DND-41 (cell line): ENCODE data around the gene FAM43A.

Experiments used
- ATAC-seq: fragments of 200-7000 bp; cut with Tn5 transposase; 3 replicates; pipeline ENCODE4 v1.9.1; 2021; ENCODE audit warnings: low read depth; ENCODE audit not compliant: insufficient read depth
- DNase-seq: peaks from one replicate; pipeline ENCODE4 v3.0.0-alpha.2; 2020
- H2AFZ ChIP-seq: 2 replicates; pipeline ENCODE4 v1.6.0; 2012; ENCODE audit warnings: low read depth, low read length
- H3K27ac ChIP-seq: 2 replicates; pipeline ENCODE4 v1.5.1; 2012; ENCODE audit warnings: low read length, inconsistent platforms
- H3K27me3 ChIP-seq: fragments of 200-600 bp; sonication (generic); 2 replicates; pipeline ENCODE4 v1.6.0; 2012; ENCODE audit warnings: low read length, mild to moderate bottlenecking, inconsistent platforms; ENCODE audit not compliant: insufficient read depth, poor library complexity
- H3K36me3 ChIP-seq: 2 replicates; pipeline ENCODE4 v1.5.1; 2012; ENCODE audit warnings: low read length, inconsistent platforms; ENCODE audit not compliant: insufficient read depth
- H3K4me1 ChIP-seq: 2 replicates; pipeline ENCODE4 v1.5.1; 2012; ENCODE audit warnings: mild to moderate bottlenecking, low read length; ENCODE audit not compliant: insufficient read depth
- H3K4me2 ChIP-seq: 2 replicates; pipeline ENCODE4 v1.6.0; 2012; ENCODE audit warnings: mild to moderate bottlenecking, moderate library complexity, low read length, inconsistent platforms; ENCODE audit not compliant: insufficient read depth
- H3K4me3 ChIP-seq, 2 experiments: fragments of 200-600 bp in 1 of 2; shearing (Covaris generic) in 1 of 2; 2 replicates each; pipeline ENCODE4 v1.5.1; 2012 to 2016; ENCODE audit warnings: inconsistent platforms in 2 of 2, low read length in 2 of 2, mild to moderate bottlenecking in 2 of 2, low read depth in 1 of 2, moderate library complexity in 1 of 2
- H3K79me2 ChIP-seq: 2 replicates; pipeline ENCODE4 v1.6.0; 2012; ENCODE audit warnings: low read length, inconsistent platforms; ENCODE audit not compliant: insufficient read depth
- H3K9ac ChIP-seq: 2 replicates; pipeline ENCODE4 v1.6.0; 2012; ENCODE audit warnings: low read depth, mild to moderate bottlenecking, inconsistent platforms, low read length, moderate library complexity
- H3K9me3 ChIP-seq: 2 replicates; pipeline ENCODE4 v1.5.1; 2012; ENCODE audit warnings: low read length, moderate library complexity, mild to moderate bottlenecking, inconsistent platforms; ENCODE audit not compliant: insufficient read depth, severe bottlenecking
- H4K20me1 ChIP-seq: 2 replicates; pipeline ENCODE4 v1.6.0; 2012; ENCODE audit warnings: low read length; ENCODE audit not compliant: insufficient read depth
- CTCF ChIP-seq: IDR thresholded peaks from 2 replicates; pipeline ENCODE4 v1.5.1; 2012; ENCODE audit warnings: borderline replicate concordance, low read length, moderate library complexity, mild to moderate bottlenecking; ENCODE audit not compliant: poor library complexity, severe bottlenecking; ENCODE audit errors: extremely low read depth
- EZH2 ChIP-seq: IDR thresholded peaks from 3 replicates; pipeline ENCODE4 v1.6.1; 2012; ENCODE audit warnings: borderline replicate concordance, low read depth, mild to moderate bottlenecking, moderate library complexity, low read length, inconsistent platforms; ENCODE audit not compliant: severe bottlenecking

Gene FAM43A

DNA sequence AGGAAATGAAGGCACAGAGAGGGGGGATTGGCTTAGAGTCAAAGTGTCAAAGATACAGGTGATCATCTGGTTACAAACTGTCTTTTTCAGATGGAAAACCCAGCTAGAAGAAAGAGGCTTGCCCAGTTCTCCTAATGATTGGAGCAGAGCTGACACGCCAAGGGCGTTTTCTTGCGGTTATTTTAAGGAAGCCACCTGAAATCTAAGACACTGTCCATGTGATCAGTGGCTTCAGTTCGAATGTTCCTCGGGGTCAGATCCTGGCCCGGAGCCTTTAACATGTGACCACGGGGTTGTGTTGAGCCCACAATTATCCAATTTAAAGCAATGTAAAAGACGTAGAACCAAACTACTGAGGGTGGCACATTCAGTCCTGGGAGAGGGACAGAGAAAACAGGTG lies 19.5 kb downstream of the FAM43A start:
- Histone ChIP-seq H3K9me3 (no peaks in the 10 kb centered on the region), H4K20me1 (no peaks in the 10 kb centered on the region), H3K79me2 (no peaks in the 10 kb centered on the region), H3K4me2 (no peak overlapping the region), H3K27me3 (peaks cover 6% of the 10 kb centered on the region), H3K4me3 (no peak overlapping the region), H2AFZ (no peak overlapping the region), H3K4me1 (no peaks in the 10 kb centered on the region), H3K9ac (no peak overlapping the region), H3K27ac (no peak overlapping the region), H3K36me3 (no peaks in the 10 kb centered on the region)
- ATAC-seq (no peak), DNase-seq (no peak)
- TF ChIP-seq CTCF: no peak
- no peak for TF ChIP-seq EZH2

GRCh38 chr3:194705761-194706160 lies 20.1 kb downstream of the FAM43A start:
- Histone ChIP-seq H2AFZ (no peak overlapping the region), H3K9me3 (no peaks in the 10 kb centered on the region), H4K20me1 (no peaks in the 10 kb centered on the region), H3K27ac (no peak overlapping the region), H3K79me2 (no peaks in the 10 kb centered on the region), H3K36me3 (no peaks in the 10 kb centered on the region), H3K27me3 (peaks cover 6% of the 10 kb centered on the region), H3K4me3 (no peak overlapping the region), H3K4me2 (no peak overlapping the region), H3K4me1 (no peaks in the 10 kb centered on the region), H3K9ac (no peak overlapping the region)
- TF ChIP-seq EZH2 (no peak), CTCF (no peak)
- ATAC-seq (no peak), DNase-seq (no peak)

GRCh38 chr3:194707147-194707540 lies 21.5 kb downstream of the FAM43A start:
- TF ChIP-seq CTCF (no peak), EZH2 (no peak)
- Histone ChIP-seq H3K4me3 (no peak overlapping the region), H4K20me1 (no peaks in the 10 kb centered on the region), H3K9me3 (no peaks in the 10 kb centered on the region), H2AFZ (no peak overlapping the region), H3K27me3 (no peaks in the 10 kb centered on the region), H3K4me2 (no peak overlapping the region), H3K79me2 (no peaks in the 10 kb centered on the region), H3K9ac (no peak overlapping the region), H3K4me1 (no peaks in the 10 kb centered on the region), H3K36me3 (no peaks in the 10 kb centered on the region), H3K27ac (no peak overlapping the region)
- DNase-seq: no peak
- ATAC-seq: no peak

- ATAC-seq (no peak), DNase-seq (no peak)
- H3K36me3 ChIP-seq: no peaks in the 10 kb centered on the region
- H3K4me3 ChIP-seq: no peak overlapping the region
- H2AFZ ChIP-seq: no peak overlapping the region
- no peaks in the 10 kb centered on the region for H3K9me3 ChIP-seq
- no peaks in the 10 kb centered on the region for H3K4me1 ChIP-seq
- H3K4me2 ChIP-seq: no peak overlapping the region
- TF ChIP-seq CTCF (no peak), EZH2 (no peak)
- H3K27me3 ChIP-seq: no peaks in the 10 kb centered on the region
- H3K9ac ChIP-seq: no peak overlapping the region
- H4K20me1 ChIP-seq: no peaks in the 10 kb centered on the region
- no peaks in the 10 kb centered on the region for H3K79me2 ChIP-seq
- no peak overlapping the region for H3K27ac ChIP-seq
Observed at GRCh38 chr3:194711286-194711685, 25.6 kb downstream of the FAM43A start.
